ENCODE data around the gene BIRC5. TPM values are rescaled to one million over a fixed set of nuclear protein-coding genes. Genes with fewer than 3 reads are reported as not detected.

The BIRC5 gene
- total RNA-seq, 6 experiments from 2014 or later = 0.57 to 2.0 (median 1.4) TPM

DNA sequence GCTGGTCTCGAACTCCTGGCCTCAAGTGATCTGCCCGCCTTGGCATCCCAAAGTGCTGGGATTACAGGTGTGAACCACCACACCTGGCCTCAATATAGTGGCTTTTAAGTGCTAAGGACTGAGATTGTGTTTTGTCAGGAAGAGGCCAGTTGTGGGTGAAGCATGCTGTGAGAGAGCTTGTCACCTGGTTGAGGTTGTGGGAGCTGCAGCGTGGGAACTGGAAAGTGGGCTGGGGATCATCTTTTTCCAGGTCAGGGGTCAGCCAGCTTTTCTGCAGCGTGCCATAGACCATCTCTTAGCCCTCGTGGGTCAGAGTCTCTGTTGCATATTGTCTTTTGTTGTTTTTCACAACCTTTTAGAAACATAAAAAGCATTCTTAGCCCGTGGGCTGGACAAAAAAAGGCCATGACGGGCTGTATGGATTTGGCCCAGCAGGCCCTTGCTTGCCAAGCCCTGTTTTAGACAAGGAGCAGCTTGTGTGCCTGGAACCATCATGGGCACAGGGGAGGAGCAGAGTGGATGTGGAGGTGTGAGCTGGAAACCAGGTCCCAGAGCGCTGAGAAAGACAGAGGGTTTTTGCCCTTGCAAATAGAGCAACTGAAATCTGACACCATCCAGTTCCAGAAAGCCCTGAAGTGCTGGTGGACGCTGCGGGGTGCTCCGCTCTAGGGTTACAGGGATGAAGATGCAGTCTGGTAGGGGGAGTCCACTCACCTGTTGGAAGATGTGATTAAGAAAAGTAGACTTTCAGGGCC, 5.5 kb downstream of the BIRC5 start:
- ATAC-seq (no peak), DNase-seq (no peak)
- no peaks in the 10 kb centered on the region for H3K27me3 ChIP-seq
- H3K36me3 ChIP-seq = no peaks in the 10 kb centered on the region
- intact Hi-C loops (cut with DNase I) = no loop called here
- no peaks in the 10 kb centered on the region for H3K4me1 ChIP-seq
- TF ChIP-seq POLR2A (IDR thresholded peaks at IDR 0.05) = no peak
- TF ChIP-seq, protein P1, sequence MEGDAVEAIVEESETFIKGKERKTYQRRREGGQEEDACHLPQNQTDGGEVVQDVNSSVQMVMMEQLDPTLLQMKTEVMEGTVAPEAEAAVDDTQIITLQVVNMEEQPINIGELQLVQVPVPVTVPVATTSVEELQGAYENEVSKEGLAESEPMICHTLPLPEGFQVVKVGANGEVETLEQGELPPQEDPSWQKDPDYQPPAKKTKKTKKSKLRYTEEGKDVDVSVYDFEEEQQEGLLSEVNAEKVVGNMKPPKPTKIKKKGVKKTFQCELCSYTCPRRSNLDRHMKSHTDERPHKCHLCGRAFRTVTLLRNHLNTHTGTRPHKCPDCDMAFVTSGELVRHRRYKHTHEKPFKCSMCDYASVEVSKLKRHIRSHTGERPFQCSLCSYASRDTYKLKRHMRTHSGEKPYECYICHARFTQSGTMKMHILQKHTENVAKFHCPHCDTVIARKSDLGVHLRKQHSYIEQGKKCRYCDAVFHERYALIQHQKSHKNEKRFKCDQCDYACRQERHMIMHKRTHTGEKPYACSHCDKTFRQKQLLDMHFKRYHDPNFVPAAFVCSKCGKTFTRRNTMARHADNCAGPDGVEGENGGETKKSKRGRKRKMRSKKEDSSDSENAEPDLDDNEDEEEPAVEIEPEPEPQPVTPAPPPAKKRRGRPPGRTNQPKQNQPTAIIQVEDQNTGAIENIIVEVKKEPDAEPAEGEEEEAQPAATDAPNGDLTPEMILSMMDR (IDR thresholded peaks at IDR 0.05) = no peak
- 93% methylated on average over 9 of the region's 11 CpGs for WGBS (ENCODE audit: insufficient coverage, low coverage, low lambda C conversion rate, missing lambda C conversion rate)
- no peaks in the 10 kb centered on the region for H3K9me3 ChIP-seq
- H3K4me3 ChIP-seq = no peak overlapping the region
- H3K27ac ChIP-seq = no peak overlapping the region

DNA sequence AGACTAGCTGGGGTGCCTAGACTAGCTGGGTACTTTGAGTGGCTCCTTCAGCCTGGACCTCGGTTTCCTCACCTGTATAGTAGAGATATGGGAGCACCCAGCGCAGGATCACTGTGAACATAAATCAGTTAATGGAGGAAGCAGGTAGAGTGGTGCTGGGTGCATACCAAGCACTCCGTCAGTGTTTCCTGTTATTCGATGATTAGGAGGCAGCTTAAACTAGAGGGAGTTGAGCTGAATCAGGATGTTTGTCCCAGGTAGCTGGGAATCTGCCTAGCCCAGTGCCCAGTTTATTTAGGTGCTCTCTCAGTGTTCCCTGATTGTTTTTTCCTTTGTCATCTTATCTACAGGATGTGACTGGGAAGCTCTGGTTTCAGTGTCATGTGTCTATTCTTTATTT, 9.0 kb downstream of the BIRC5 start:
- intact Hi-C loops (cut with DNase I) = no loop called here
- ATAC-seq (peak; percentile 42 to 74 (median 55)), DNase-seq (no peak)
- Histone ChIP-seq H3K27me3 (no peaks in the 10 kb centered on the region), H3K4me3 (no peak overlapping the region), H3K9me3 (no peaks in the 10 kb centered on the region), H3K27ac (peak overlapping the region in 2 of 3 donors; percentile 25 to 54), H3K4me1 (no peaks in the 10 kb centered on the region), H3K36me3 (no peaks in the 10 kb centered on the region)
- WGBS (ENCODE audit: insufficient coverage, low coverage, low lambda C conversion rate, missing lambda C conversion rate) = 71% methylated on average over 4 of the region's 4 CpGs
- no peak for TF ChIP-seq POLR2A (IDR thresholded peaks at IDR 0.05)
- TF ChIP-seq, protein P1 (IDR thresholded peaks at IDR 0.05) = no peak

DNA sequence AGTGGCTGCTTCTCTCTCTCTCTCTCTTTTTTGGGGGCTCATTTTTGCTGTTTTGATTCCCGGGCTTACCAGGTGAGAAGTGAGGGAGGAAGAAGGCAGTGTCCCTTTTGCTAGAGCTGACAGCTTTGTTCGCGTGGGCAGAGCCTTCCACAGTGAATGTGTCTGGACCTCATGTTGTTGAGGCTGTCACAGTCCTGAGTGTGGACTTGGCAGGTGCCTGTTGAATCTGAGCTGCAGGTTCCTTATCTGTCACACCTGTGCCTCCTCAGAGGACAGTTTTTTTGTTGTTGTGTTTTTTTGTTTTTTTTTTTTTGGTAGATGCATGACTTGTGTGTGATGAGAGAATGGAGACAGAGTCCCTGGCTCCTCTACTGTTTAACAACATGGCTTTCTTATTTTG, 9.7 kb downstream of the BIRC5 start:
- TF ChIP-seq, protein P1 (IDR thresholded peaks at IDR 0.05) = no peak
- no peak for TF ChIP-seq POLR2A (IDR thresholded peaks at IDR 0.05)
- ATAC-seq = no peak
- peak overlapping the region in 1 of 3 donors; percentile 28 for H3K27ac ChIP-seq
- no peaks in the 10 kb centered on the region for H3K4me1 ChIP-seq
- no peaks in the 10 kb centered on the region for H3K27me3 ChIP-seq
- H3K4me3 ChIP-seq = no peak overlapping the region
- no peaks in the 10 kb centered on the region for H3K9me3 ChIP-seq
- DNase-seq = no peak
- intact Hi-C loops (cut with DNase I) = no loop called here
- WGBS (ENCODE audit: insufficient coverage, low coverage, low lambda C conversion rate, missing lambda C conversion rate) = 71% methylated on average over 1 of the region's 3 CpGs
- H3K36me3 ChIP-seq = no peaks in the 10 kb centered on the region

DNA sequence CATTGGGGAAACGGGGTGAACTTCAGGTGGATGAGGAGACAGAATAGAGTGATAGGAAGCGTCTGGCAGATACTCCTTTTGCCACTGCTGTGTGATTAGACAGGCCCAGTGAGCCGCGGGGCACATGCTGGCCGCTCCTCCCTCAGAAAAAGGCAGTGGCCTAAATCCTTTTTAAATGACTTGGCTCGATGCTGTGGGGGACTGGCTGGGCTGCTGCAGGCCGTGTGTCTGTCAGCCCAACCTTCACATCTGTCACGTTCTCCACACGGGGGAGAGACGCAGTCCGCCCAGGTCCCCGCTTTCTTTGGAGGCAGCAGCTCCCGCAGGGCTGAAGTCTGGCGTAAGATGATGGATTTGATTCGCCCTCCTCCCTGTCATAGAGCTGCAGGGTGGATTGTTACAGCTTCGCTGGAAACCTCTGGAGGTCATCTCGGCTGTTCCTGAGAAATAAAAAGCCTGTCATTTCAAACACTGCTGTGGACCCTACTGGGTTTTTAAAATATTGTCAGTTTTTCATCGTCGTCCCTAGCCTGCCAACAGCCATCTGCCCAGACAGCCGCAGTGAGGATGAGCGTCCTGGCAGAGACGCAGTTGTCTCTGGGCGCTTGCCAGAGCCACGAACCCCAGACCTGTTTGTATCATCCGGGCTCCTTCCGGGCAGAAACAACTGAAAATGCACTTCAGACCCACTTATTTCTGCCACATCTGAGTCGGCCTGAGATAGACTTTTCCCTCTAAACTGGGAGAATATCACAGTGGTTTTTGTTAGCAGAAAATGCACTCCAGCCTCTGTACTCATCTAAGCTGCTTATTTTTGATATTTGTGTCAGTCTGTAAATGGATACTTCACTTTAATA, 10.4 kb downstream of the BIRC5 start:
- DNase-seq (no peak), ATAC-seq (peak in 1 of 4 donors; percentile 16)
- intact Hi-C loops (cut with DNase I) = no loop called here
- H3K4me1 ChIP-seq = no peaks in the 10 kb centered on the region
- H3K27me3 ChIP-seq = no peaks in the 10 kb centered on the region
- H3K27ac ChIP-seq = peak overlapping the region in 1 of 3 donors; percentile 28
- H3K4me3 ChIP-seq = no peak overlapping the region
- H3K36me3 ChIP-seq = no peaks in the 10 kb centered on the region
- no peaks in the 10 kb centered on the region for H3K9me3 ChIP-seq
- 84% methylated on average over 14 of the region's 27 CpGs for WGBS (ENCODE audit: insufficient coverage, low coverage, low lambda C conversion rate, missing lambda C conversion rate)
- TF ChIP-seq POLR2A (IDR thresholded peaks at IDR 0.05) = no peak
- TF ChIP-seq, protein P1 (IDR thresholded peaks at IDR 0.05) = no peak
